Kidney epithelial cell (primary cell): ENCODE results near the gene ETS1. TPM values are rescaled to one million over a fixed set of nuclear protein-coding genes. Genes with fewer than 3 reads are reported as not detected.

Experiments
- DNase-seq: peaks from one replicate; pipeline ENCODE4 v3.0.0-alpha.2; 2010; ENCODE audit warnings: low read depth
- H3K27me3 ChIP-seq: 2 replicates; pipeline ENCODE4 v1.6.0; 2011; ENCODE audit warnings: low read length; ENCODE audit not compliant: control insufficient read depth, insufficient read depth
- H3K36me3 ChIP-seq: 2 replicates; pipeline ENCODE4 v1.5.1; 2011; ENCODE audit warnings: low read length; ENCODE audit not compliant: control insufficient read depth, insufficient read depth
- H3K4me3 ChIP-seq: 2 replicates; pipeline ENCODE4 v1.5.1; 2011; ENCODE audit warnings: low read depth, mild to moderate bottlenecking, control low read depth, low read length
- total RNA-seq: library from RNA; depleted of rRNA; stranded (reverse); fragments of >200 nt; gene quantifications from 2 replicates; pipeline ENCODE4 v1.2.3, GENCODE V29; 2015
- TF ChIP-seq, protein P1 (sequence below): IDR thresholded peaks from 2 replicates; pipeline ENCODE4 v1.5.1; 2011; ENCODE audit warnings: mild to moderate bottlenecking, moderate library complexity, low read length, control low read depth, inconsistent platforms; ENCODE audit not compliant: insufficient read depth, poor library complexity, severe bottlenecking

ETS1 gene
- total RNA-seq, 1 donor from 2014 or later = 224 TPM

DNA sequence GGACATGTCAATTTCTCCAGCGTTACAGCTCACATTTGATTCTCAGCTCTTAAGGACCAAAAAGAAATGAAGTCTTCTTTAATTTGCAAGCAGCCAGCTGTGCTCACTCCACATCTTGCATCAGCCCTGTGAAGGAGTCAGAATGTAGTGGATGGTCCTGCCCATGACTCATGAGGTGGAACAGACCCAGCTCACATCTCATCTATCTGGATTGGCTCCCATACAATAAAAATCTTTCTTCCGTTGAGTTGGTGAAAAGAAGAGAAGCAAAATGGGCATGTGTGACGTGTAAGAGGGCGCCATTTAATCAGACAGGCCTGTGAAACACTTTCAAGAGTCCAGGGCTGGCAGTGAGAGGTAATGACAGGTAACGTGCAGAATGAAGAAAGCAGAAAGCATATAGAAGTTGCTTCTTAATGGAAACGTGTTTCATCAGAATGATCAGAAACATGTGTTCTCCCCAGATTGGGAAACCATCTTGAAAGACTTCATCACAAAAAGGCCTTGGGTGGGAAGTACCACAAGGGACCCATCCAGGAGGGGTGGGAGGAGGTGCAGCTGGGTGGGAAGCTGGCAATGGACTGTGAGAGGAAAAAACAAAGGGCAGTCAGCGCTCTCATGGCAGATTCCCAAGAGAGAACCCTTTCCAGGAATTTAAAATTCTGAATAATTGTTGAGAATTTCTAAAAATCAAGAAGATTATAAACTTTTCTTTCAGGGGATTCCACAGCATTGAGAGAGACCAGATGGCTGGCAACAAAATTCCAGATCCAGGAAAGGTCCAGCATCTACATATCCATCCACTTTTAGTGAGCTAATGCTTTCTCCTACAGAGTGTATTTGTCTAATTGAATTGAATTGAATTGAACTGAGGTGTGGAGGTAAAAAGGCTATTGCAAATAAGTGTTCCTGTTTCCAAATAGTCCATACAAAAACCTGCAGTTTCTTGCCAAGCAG, 57.0 kb downstream of the ETS1 start:
- DNase-seq = no peak
- Histone ChIP-seq H3K27me3 (no peaks in the 10 kb centered on the region), H3K4me3 (no peak overlapping the region), H3K36me3 (no peaks in the 10 kb centered on the region)
- TF ChIP-seq, protein P1, sequence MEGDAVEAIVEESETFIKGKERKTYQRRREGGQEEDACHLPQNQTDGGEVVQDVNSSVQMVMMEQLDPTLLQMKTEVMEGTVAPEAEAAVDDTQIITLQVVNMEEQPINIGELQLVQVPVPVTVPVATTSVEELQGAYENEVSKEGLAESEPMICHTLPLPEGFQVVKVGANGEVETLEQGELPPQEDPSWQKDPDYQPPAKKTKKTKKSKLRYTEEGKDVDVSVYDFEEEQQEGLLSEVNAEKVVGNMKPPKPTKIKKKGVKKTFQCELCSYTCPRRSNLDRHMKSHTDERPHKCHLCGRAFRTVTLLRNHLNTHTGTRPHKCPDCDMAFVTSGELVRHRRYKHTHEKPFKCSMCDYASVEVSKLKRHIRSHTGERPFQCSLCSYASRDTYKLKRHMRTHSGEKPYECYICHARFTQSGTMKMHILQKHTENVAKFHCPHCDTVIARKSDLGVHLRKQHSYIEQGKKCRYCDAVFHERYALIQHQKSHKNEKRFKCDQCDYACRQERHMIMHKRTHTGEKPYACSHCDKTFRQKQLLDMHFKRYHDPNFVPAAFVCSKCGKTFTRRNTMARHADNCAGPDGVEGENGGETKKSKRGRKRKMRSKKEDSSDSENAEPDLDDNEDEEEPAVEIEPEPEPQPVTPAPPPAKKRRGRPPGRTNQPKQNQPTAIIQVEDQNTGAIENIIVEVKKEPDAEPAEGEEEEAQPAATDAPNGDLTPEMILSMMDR = no peak

DNA sequence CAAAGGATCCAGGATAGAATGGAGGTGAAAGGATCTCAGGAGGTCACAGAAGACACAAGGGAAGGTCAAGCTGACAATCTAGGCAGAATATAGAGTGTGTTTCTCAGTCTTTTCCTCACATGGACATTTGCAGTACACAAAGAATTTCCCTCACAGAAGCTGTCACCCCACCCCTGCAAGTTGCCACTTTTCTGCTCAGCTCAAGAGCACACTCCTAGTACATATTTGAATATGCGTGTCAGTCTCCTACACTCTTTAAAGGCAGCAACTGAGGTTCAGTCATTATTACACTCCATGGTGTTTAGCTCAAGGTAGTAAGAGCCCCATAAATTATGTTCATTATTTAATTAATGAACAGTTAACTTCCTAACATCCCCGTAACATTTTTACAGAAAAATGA, 59.1 kb downstream of the ETS1 start:
- Histone ChIP-seq H3K36me3 (no peaks in the 10 kb centered on the region), H3K4me3 (no peak overlapping the region), H3K27me3 (no peaks in the 10 kb centered on the region)
- TF ChIP-seq, protein P1 = no peak
- DNase-seq = no peak

DNA sequence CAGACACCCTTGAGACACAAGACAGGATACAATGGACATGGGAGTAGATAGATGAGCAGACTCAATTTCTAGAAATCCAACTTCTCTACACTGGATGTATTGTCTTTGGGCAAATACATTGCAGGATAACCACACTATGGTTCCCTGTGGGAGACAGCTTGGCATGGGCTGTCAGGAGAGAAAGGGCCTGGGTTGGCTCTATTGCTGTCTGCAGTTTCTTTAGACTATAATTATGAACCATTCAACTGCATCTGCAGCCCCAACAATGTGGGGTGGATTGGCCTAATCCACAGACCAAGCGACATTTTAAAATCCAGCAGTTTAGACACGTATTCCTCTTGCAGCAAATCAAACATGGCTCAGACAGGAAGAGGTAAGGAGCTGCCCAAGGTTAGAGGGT, 60.3 kb downstream of the ETS1 start:
- TF ChIP-seq, protein P1 = no peak
- H3K4me3 ChIP-seq = no peak overlapping the region
- DNase-seq = no peak
- H3K27me3 ChIP-seq = no peaks in the 10 kb centered on the region
- no peaks in the 10 kb centered on the region for H3K36me3 ChIP-seq

DNA sequence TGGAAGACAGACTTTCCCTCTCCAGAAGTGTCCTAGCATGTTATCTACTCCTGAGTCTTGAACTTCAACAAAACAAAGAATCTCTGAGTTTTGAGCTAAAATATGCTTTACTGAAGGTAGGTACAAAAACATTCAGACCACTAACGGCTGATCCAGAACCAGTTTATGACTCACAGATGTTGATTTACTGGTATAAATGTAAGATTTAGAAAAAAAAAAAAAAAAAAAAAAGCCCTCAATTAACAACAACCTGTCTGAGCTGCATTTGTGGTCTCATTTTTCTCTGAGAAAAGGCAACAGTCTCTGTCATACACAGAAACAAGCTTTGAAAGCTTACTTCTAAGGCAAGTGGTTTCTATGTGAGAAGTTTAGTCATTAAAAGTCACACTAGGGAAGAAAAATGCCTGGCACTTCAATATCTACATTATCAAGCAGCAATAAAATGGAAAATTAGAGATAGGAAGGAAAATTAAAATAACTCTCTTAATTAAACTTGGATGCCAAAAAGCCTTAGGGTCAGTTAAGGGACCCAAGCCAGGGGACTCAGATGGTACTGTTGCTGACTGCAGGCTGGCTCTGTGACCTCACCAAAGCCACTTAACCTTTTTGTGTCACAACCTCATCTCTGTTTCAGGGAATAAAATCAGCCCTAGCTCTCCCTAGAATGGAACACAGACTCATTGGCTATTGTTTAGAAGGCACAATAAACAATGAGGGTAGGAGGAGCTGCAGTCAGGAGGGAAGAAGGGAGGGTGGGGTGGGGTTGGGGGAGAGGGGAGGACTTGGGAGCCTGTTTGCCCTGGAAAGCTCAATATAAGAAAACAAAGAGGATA, 61.7 kb downstream of the ETS1 start:
- no peak overlapping the region for H3K4me3 ChIP-seq
- H3K36me3 ChIP-seq = no peaks in the 10 kb centered on the region
- TF ChIP-seq, protein P1 = no peak
- no peaks in the 10 kb centered on the region for H3K27me3 ChIP-seq
- no peak for DNase-seq

DNA sequence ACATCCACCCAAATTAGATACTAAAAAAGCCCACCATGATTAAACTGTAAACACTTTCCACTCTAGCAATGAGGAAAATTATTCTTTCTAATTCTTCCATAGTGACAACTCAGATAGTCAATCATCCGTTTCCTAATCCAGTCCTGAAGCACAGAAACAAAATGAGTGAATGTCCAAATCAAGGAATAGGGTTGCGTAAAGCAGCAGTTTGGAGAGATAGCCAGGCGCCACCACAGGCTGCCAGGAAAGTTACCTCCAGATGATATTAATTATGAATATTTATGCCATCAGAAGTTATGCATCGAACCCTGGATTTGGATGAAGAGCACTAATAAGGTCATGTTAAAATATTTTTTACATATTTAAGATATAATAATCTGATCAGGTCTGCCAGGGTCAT, 63.2 kb downstream of the ETS1 start:
- TF ChIP-seq, protein P1 = no peak
- Histone ChIP-seq H3K4me3 (no peak overlapping the region), H3K27me3 (no peaks in the 10 kb centered on the region), H3K36me3 (no peaks in the 10 kb centered on the region)
- no peak for DNase-seq
